Tibial nerve (tissue), 4 donors: ENCODE results near the gene DTYMK. TPM values are rescaled to one million over a fixed set of nuclear protein-coding genes. Genes with fewer than 3 reads are reported as not detected.

ENCODE experiments used
- DNase-seq, 2 donors: peaks; one replicate each; pipeline ENCODE4 v3.0.0-alpha.2; 2019; ENCODE audit warnings: low spot score in 2 of 2
- H3K27ac ChIP-seq, 4 donors: fragments of 200-600 bp; sonication (generic) in 3 of 4; one replicate each; pipeline ENCODE4 v1.5.1; 2017 to 2019; ENCODE audit warnings: mild to moderate bottlenecking in 1 of 4
- H3K27me3 ChIP-seq, 2 donors: fragments of 200-600 bp; sonication (generic) in 1 of 2; one replicate each; pipeline versions ENCODE4 v1.5.1 to v1.6.0; 2017 to 2019
- H3K36me3 ChIP-seq, 3 donors: fragments of 200-600 bp; sonication (generic); one replicate each; pipeline ENCODE4 v1.5.1; 2018 to 2019
- H3K4me1 ChIP-seq, 4 donors: fragments of 200-600 bp; sonication (generic) in 3 of 4; one replicate each; pipeline ENCODE4 v1.5.1; 2017 to 2019
- H3K4me3 ChIP-seq, 4 donors: fragments of 200-600 bp; sonication (generic) in 3 of 4; one replicate each; pipeline ENCODE4 v1.5.1; 2017 to 2019; ENCODE audit warnings: mild to moderate bottlenecking in 1 of 4, moderate library complexity in 1 of 4
- H3K9me3 ChIP-seq, 4 donors: fragments of 200-600 bp; sonication (generic) in 3 of 4; one replicate each; pipeline ENCODE4 v1.5.1; 2017 to 2019
- EP300 ChIP-seq, 2 donors: sonication (generic); formaldehyde crosslinking; IDR thresholded peaks; one replicate each; pipeline ENCODE4 v1.6.1; 2017; ENCODE audit warnings: antibody characterized with exemption in 2 of 2, mild to moderate bottlenecking in 1 of 2
- POLR2A ChIP-seq, 2 donors: fragments of 450-650 bp; IDR thresholded peaks; one replicate each; pipeline ENCODE4 v1.6.1; 2017; ENCODE audit warnings: antibody characterized with exemption in 2 of 2, mild to moderate bottlenecking in 2 of 2, moderate library complexity in 2 of 2
- WGBS, 2 donors: methylation state at CpG; one replicate each; pipeline ENCODE4 v1.1.5; 2018; 5-methylcytosine and 5-hydroxymethylcytosine counted together
- total RNA-seq, 4 donors: library from RNA; depleted of rRNA; stranded (reverse); fragments of >200 nt; gene quantifications; one replicate each; pipeline ENCODE4 v1.1.0, GENCODE V29; 2016
- TF ChIP-seq, protein P1 (sequence below), 5 experiments: fragments of 200-600 bp in 3 of 5; fragments of 450-650 bp in 2 of 5; sonication (generic) in 3 of 5; IDR thresholded peaks; one replicate each; pipeline ENCODE4 v1.5.1; 2016 to 2019; ENCODE audit warnings: antibody characterized with exemption in 5 of 5, mild to moderate bottlenecking in 3 of 5, moderate library complexity in 2 of 5

DTYMK gene
- total RNA-seq, 4 donors from 2014 or later = 20.5 to 35.4 (median 21.3) TPM

DNA sequence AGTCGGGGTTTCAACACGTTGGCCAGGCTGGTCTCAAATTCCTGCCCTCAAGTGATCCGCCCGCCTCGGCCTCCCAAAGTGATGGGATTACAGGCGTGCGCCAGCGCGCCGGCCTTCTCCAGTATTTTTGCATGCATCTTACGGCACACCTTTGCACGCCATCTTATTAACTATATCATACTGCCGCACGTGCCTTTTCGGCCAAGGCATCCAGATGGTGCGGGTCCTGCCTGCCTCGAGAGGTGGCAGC is 14.5 kb upstream of the DTYMK start:
- TF ChIP-seq POLR2A (IDR thresholded peaks at IDR 0.05) (no peak), EP300 (IDR thresholded peaks at IDR 0.05) (no peak)
- TF ChIP-seq, protein P1, sequence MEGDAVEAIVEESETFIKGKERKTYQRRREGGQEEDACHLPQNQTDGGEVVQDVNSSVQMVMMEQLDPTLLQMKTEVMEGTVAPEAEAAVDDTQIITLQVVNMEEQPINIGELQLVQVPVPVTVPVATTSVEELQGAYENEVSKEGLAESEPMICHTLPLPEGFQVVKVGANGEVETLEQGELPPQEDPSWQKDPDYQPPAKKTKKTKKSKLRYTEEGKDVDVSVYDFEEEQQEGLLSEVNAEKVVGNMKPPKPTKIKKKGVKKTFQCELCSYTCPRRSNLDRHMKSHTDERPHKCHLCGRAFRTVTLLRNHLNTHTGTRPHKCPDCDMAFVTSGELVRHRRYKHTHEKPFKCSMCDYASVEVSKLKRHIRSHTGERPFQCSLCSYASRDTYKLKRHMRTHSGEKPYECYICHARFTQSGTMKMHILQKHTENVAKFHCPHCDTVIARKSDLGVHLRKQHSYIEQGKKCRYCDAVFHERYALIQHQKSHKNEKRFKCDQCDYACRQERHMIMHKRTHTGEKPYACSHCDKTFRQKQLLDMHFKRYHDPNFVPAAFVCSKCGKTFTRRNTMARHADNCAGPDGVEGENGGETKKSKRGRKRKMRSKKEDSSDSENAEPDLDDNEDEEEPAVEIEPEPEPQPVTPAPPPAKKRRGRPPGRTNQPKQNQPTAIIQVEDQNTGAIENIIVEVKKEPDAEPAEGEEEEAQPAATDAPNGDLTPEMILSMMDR (IDR thresholded peaks at IDR 0.05) = peak in 2 of 5 experiments; percentile 53 to 55
- Histone ChIP-seq H3K9me3 (peaks cover 0 to 3% (median 0%) of the 10 kb centered on the region in 4 donors), H3K36me3 (peaks cover 2 to 21% (median 7%) of the 10 kb centered on the region in 3 donors), H3K4me1 (peaks cover 0 to 21% (median 14%) of the 10 kb centered on the region in 4 donors), H3K4me3 (peak overlapping the region; percentile 74 to 98 (median 93)), H3K27ac (peak overlapping the region; percentile 83 to 98 (median 93)), H3K27me3 (no peaks in the 10 kb centered on the region)
- WGBS, 2 donors = 2 to 5% methylated on average over 15 to 17 of the region's 17 CpGs
- no peak for DNase-seq

DNA sequence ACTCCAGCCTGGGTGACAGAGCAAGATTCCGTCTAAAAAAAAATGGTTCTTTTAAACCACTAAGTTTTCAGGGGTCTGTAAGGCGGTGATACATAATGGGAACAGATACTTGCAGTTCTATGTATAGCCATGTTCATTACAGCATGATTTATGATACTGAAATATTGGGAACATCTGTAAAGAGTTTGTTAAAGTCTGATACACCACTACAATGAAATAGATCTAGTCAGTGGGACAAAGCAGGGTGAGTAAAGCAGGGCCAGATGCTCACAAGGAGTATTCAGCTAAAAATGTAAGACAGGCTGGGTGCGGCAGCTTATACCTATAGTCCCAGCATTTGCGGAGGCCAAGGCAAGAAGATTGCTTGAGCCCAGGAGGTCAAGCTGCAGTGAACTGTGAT is 9.0 kb upstream of the DTYMK start:
- no peak for DNase-seq
- Histone ChIP-seq H3K4me1 (peaks cover 0 to 3% (median 0%) of the 10 kb centered on the region in 4 donors), H3K27me3 (no peaks in the 10 kb centered on the region), H3K9me3 (no peaks in the 10 kb centered on the region), H3K27ac (no peak overlapping the region), H3K36me3 (peaks cover 0 to 52% (median 0%) of the 10 kb centered on the region in 3 donors), H3K4me3 (no peak overlapping the region)
- TF ChIP-seq, protein P1 (IDR thresholded peaks at IDR 0.05) = no peak
- no peak for TF ChIP-seq EP300 (IDR thresholded peaks at IDR 0.05)
- no peak for TF ChIP-seq POLR2A (IDR thresholded peaks at IDR 0.05)
- 94 to 95% methylated on average over 4 of the region's 4 CpGs for WGBS, 2 donors

DNA sequence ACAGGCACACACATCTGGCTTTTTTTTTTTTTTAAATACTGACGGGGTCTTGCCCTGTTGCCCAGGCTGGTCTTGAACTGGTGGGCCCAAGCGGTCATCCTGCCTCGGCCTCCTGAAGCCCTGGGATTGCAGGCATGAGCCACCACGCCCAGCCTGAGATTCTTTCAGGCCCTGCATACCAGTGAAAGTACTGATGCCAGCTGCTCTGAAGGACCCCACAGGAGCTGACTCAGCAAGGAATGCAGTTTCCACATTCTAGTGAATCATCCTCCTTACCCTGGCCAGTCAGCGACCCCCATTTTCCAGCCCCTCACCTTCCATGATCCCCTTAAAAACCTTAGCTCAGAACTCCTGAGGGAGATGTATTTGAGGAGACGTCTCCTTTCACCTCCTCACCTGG is 5.8 kb upstream of the DTYMK start:
- TF ChIP-seq, protein P1 (IDR thresholded peaks at IDR 0.05) = no peak
- TF ChIP-seq EP300 (IDR thresholded peaks at IDR 0.05) = no peak
- no peak for TF ChIP-seq POLR2A (IDR thresholded peaks at IDR 0.05)
- Histone ChIP-seq H3K27ac (no peak overlapping the region), H3K27me3 (no peaks in the 10 kb centered on the region), H3K4me3 (no peak overlapping the region), H3K4me1 (peaks cover 0 to 31% (median 14%) of the 10 kb centered on the region in 4 donors), H3K9me3 (no peaks in the 10 kb centered on the region), H3K36me3 (peaks cover 0 to 61% (median 0%) of the 10 kb centered on the region in 3 donors)
- DNase-seq = no peak
- WGBS, 2 donors = 81 to 84% methylated on average over 6 of the region's 6 CpGs

DNA sequence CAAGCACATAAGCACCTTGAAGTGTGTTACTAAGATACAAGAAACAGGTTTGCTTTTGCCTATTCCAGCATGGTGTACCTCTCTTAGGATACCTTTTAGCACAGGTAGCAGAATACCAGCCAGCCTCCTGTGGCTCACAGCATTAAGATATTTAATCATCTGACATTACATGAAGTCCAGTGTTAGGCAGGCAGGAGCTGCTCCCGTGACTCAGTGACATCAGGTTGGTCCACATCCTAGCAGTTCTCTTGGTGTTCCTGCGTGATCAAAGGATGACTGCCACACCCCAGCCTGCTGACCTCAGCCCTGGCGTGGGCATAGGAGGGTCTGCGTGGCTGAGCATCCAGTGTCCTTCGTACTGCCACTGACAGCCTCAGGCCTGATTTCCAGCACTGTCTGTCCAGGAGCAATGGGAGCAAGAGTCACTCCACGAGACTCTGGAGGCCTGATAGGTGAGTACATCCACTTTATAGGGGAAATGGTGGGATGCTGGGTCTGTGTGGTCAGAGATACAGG is 3.6 kb upstream of the DTYMK start:
- Histone ChIP-seq H3K27ac (no peak overlapping the region), H3K4me3 (no peak overlapping the region), H3K9me3 (no peaks in the 10 kb centered on the region), H3K27me3 (no peaks in the 10 kb centered on the region), H3K36me3 (peaks cover 0 to 53% (median 0%) of the 10 kb centered on the region in 3 donors), H3K4me1 (peaks cover 0 to 41% (median 20%) of the 10 kb centered on the region in 4 donors)
- DNase-seq = no peak
- 80 to 85% methylated on average over 6 of the region's 6 CpGs for WGBS, 2 donors
- no peak for TF ChIP-seq EP300 (IDR thresholded peaks at IDR 0.05)

DNA sequence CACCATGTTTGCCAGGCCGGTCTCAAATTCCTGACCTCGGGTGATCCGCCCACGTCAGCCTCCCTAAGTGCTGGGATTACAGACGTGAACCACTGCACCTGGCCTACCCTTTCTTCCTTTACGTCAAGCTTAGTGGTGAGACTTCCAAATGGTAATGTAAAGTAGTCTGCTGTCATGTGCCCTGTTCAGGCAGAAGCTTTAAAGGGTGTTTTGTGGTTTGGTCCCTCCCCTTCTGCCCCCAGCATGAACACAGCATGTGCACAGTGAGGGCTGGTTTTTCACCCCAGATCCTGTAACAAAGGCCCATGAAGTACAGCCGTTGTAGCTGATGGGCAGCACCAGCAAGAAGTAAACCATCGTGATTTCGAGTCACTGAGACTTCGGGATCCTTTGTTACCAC is 2.7 kb upstream of the DTYMK start:
- TF ChIP-seq EP300 (IDR thresholded peaks at IDR 0.05) (no peak), POLR2A (IDR thresholded peaks at IDR 0.05) (no peak)
- TF ChIP-seq, protein P1 (IDR thresholded peaks at IDR 0.05) = no peak
- WGBS, 2 donors = 76 to 85% methylated on average over 10 of the region's 10 CpGs
- Histone ChIP-seq H3K9me3 (no peaks in the 10 kb centered on the region), H3K4me3 (no peak overlapping the region), H3K27ac (no peak overlapping the region), H3K4me1 (peaks cover 0 to 44% (median 20%) of the 10 kb centered on the region in 4 donors), H3K27me3 (no peaks in the 10 kb centered on the region), H3K36me3 (peaks cover 0 to 49% (median 0%) of the 10 kb centered on the region in 3 donors)
- DNase-seq = no peak

DNA sequence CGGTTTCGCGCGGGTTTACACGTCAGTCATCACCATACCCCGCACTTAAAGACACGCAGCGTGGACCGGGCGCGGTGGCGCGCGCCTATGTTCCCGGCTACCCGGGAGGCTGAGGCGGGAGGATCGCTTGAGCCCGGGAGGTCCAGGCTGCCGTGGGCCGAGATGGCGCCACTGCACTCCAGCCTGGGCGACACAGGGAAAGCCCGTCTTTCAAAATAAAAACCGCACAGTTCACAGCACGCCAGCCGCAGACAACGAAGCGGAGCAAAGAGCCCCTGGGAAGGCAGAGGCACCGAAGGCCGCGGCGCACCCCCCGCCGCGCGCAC is 328 bp downstream of the DTYMK start:
- WGBS, 2 donors = 0% methylated on average over 22 to 28 of the region's 37 CpGs
- H3K36me3 ChIP-seq = peaks cover 0 to 48% (median 4%) of the 10 kb centered on the region in 3 donors
- H3K4me1 ChIP-seq = peaks cover 0 to 45% (median 21%) of the 10 kb centered on the region in 4 donors
- no peaks in the 10 kb centered on the region for H3K9me3 ChIP-seq
- H3K4me3 ChIP-seq = peak overlapping the region; percentile 50 to 97 (median 72)
- peak overlapping the region in 3 of 4 donors; percentile 44 to 95 (median 93) for H3K27ac ChIP-seq
- no peak for DNase-seq
- H3K27me3 ChIP-seq = no peaks in the 10 kb centered on the region
- TF ChIP-seq POLR2A (IDR thresholded peaks at IDR 0.05) (no peak), EP300 (IDR thresholded peaks at IDR 0.05) (no peak)
- TF ChIP-seq, protein P1 (IDR thresholded peaks at IDR 0.05) = no peak
